ENCODE measurements around the gene CPXM2. TPM values are rescaled to one million over a fixed set of nuclear protein-coding genes. Genes with fewer than 3 reads are reported as not detected.

Gene CPXM2
- total and polyA plus RNA-seq, 2 experiments from 2014 or later = 14.8 to 19.8 TPM

GRCh38 chr10:123885406-123886170 is 6.0 kb downstream of the CPXM2 start:
- Histone ChIP-seq H3K4me1 (ENCODE audit: insufficient read depth) (no peaks in the 10 kb centered on the region), H3K4me2 (ENCODE audit: unreplicated experiment) (no peak overlapping the region), H2AFZ (no peak overlapping the region), H3F3A (ENCODE audit: insufficient read depth) (no peaks in the 10 kb centered on the region), H3K4me3 (no peak overlapping the region), H3K9ac (no peak overlapping the region), H3K27me3 (replicated peaks; ENCODE audit: insufficient read depth) (no peaks in the 10 kb centered on the region), H3K9me3 (ENCODE audit: low read depth) (no peaks in the 10 kb centered on the region), H4K20me1 (ENCODE audit: insufficient read depth) (no peaks in the 10 kb centered on the region), H3K36me3 (ENCODE audit: low read depth) (no peaks in the 10 kb centered on the region), H3K9me2 (ENCODE audit: insufficient read depth) (no peaks in the 10 kb centered on the region), H3K79me2 (ENCODE audit: insufficient read depth) (no peaks in the 10 kb centered on the region), H3K27ac (no peak overlapping the region)
- TF ChIP-seq EZH2 (IDR thresholded peaks at IDR 0.05; ENCODE audit: insufficient read depth, poor library complexity, severe bottlenecking) = no peak
- TF ChIP-seq EZH2phosphoT487 (IDR thresholded peaks at IDR 0.05; ENCODE audit: insufficient read depth, low read depth) = no peak
- 69% methylated on average over 6 of the region's 6 CpGs for WGBS, 2 experiments (ENCODE audit: low coverage in 1 of 2, low lambda C conversion rate in 2 of 2, missing lambda C conversion rate in 2 of 2)
- in situ Hi-C loops (cut with MboI) = no loop called here
- DNase-seq = no peak

- WGBS, 2 experiments (ENCODE audit: low coverage in 1 of 2, low lambda C conversion rate in 2 of 2, missing lambda C conversion rate in 2 of 2) = 82 to 89% methylated on average over 4 to 5 of the region's 5 CpGs
These were observed 6.7 kb downstream of the CPXM2 start for GRCh38 chr10:123884907-123885381.

GRCh38 chr10:123884351-123884906 is 7.2 kb downstream of the CPXM2 start:
- WGBS, 2 experiments (ENCODE audit: low coverage in 1 of 2, low lambda C conversion rate in 2 of 2, missing lambda C conversion rate in 2 of 2) = 90 to 96% methylated on average over 7 of the region's 7 CpGs
- Histone ChIP-seq H3K9me3 (ENCODE audit: low read depth) (no peaks in the 10 kb centered on the region), H3K9ac (no peak overlapping the region), H3K4me1 (ENCODE audit: insufficient read depth) (no peaks in the 10 kb centered on the region), H2AFZ (no peak overlapping the region), H3K9me2 (ENCODE audit: insufficient read depth) (no peaks in the 10 kb centered on the region), H3F3A (ENCODE audit: insufficient read depth) (no peaks in the 10 kb centered on the region), H3K4me2 (ENCODE audit: unreplicated experiment) (no peak overlapping the region), H3K4me3 (no peak overlapping the region), H3K79me2 (ENCODE audit: insufficient read depth) (no peaks in the 10 kb centered on the region), H3K27me3 (replicated peaks; ENCODE audit: insufficient read depth) (no peaks in the 10 kb centered on the region), H3K36me3 (ENCODE audit: low read depth) (no peaks in the 10 kb centered on the region), H3K27ac (no peak overlapping the region), H4K20me1 (ENCODE audit: insufficient read depth) (no peaks in the 10 kb centered on the region)
- no peak for TF ChIP-seq EZH2phosphoT487 (IDR thresholded peaks at IDR 0.05; ENCODE audit: insufficient read depth, low read depth)
- no peak for TF ChIP-seq EZH2 (IDR thresholded peaks at IDR 0.05; ENCODE audit: insufficient read depth, poor library complexity, severe bottlenecking)
- in situ Hi-C loops (cut with MboI) = no loop called here
- no peak for DNase-seq

More at GRCh38 chr10:123884907-123885381, 6.7 kb downstream of the CPXM2 start:
- H3K27me3 ChIP-seq (replicated peaks; ENCODE audit: insufficient read depth) = no peaks in the 10 kb centered on the region
- H2AFZ ChIP-seq = no peak overlapping the region
- no peaks in the 10 kb centered on the region for H4K20me1 ChIP-seq (ENCODE audit: insufficient read depth)
- H3K4me3 ChIP-seq = no peak overlapping the region
- DNase-seq = no peak
- no peak overlapping the region for H3K27ac ChIP-seq
- H3K36me3 ChIP-seq (ENCODE audit: low read depth) = no peaks in the 10 kb centered on the region
- H3K9ac ChIP-seq = no peak overlapping the region
- no peaks in the 10 kb centered on the region for H3K79me2 ChIP-seq (ENCODE audit: insufficient read depth)
- H3K4me2 ChIP-seq (ENCODE audit: unreplicated experiment) = no peak overlapping the region
- in situ Hi-C loops (cut with MboI) = no loop called here
- no peaks in the 10 kb centered on the region for H3K9me3 ChIP-seq (ENCODE audit: low read depth)
- H3K4me1 ChIP-seq (ENCODE audit: insufficient read depth) = no peaks in the 10 kb centered on the region
- no peak for TF ChIP-seq EZH2phosphoT487 (IDR thresholded peaks at IDR 0.05; ENCODE audit: insufficient read depth, low read depth)
- TF ChIP-seq EZH2 (IDR thresholded peaks at IDR 0.05; ENCODE audit: insufficient read depth, poor library complexity, severe bottlenecking) = no peak
- H3F3A ChIP-seq (ENCODE audit: insufficient read depth) = no peaks in the 10 kb centered on the region
- H3K9me2 ChIP-seq (ENCODE audit: insufficient read depth) = no peaks in the 10 kb centered on the region

- Histone ChIP-seq H3K9me3 (ENCODE audit: low read depth) (no peaks in the 10 kb centered on the region), H3K9ac (no peak overlapping the region), H3K27me3 (replicated peaks; ENCODE audit: insufficient read depth) (no peaks in the 10 kb centered on the region), H3F3A (ENCODE audit: insufficient read depth) (no peaks in the 10 kb centered on the region), H3K4me3 (no peak overlapping the region), H3K36me3 (ENCODE audit: low read depth) (no peaks in the 10 kb centered on the region), H3K4me1 (ENCODE audit: insufficient read depth) (0 out of 2 replicates have a peak, but pooled peaks cover 5% of the 10 kb centered on the region), H2AFZ (no peak overlapping the region), H3K79me2 (ENCODE audit: insufficient read depth) (no peaks in the 10 kb centered on the region), H3K9me2 (ENCODE audit: insufficient read depth) (no peaks in the 10 kb centered on the region), H3K4me2 (ENCODE audit: unreplicated experiment) (no peak overlapping the region), H4K20me1 (ENCODE audit: insufficient read depth) (no peaks in the 10 kb centered on the region), H3K27ac (no peak overlapping the region)
- no peak for DNase-seq
- 84 to 93% methylated on average over 5 of the region's 5 CpGs for WGBS, 2 experiments (ENCODE audit: low coverage in 1 of 2, low lambda C conversion rate in 2 of 2, missing lambda C conversion rate in 2 of 2)
- in situ Hi-C loops (cut with MboI) = no loop called here
- TF ChIP-seq EZH2 (IDR thresholded peaks at IDR 0.05; ENCODE audit: insufficient read depth, poor library complexity, severe bottlenecking) (no peak), EZH2phosphoT487 (IDR thresholded peaks at IDR 0.05; ENCODE audit: insufficient read depth, low read depth) (no peak)
These were observed 7.8 kb downstream of the CPXM2 start for GRCh38 chr10:123883673-123884320.
